Effector memory CD4-positive, alpha-beta T cell (primary cell): Measurements from ENCODE around the gene ERC1.

Source experiments
- DNase-seq, 3 donors: peaks; one replicate each; pipeline ENCODE4 v3.0.0-alpha.2; 2020
- H3K27ac ChIP-seq: 2 replicates; pipeline ENCODE4 v1.7.0; 2013; ENCODE audit warnings: mild to moderate bottlenecking, low read length, moderate library complexity; ENCODE audit not compliant: insufficient read depth, poor library complexity, severe bottlenecking
- H3K27me3 ChIP-seq: replicated peaks from 2 replicates; pipeline ENCODE4 v1.7.0; 2013; ENCODE audit warnings: mild to moderate bottlenecking, low read length; ENCODE audit not compliant: insufficient read depth, control insufficient read depth, poor library complexity, severe bottlenecking
- H3K36me3 ChIP-seq: 2 replicates; pipeline ENCODE4 v1.7.0; 2013; ENCODE audit warnings: mild to moderate bottlenecking, low read length, moderate library complexity; ENCODE audit not compliant: control insufficient read depth, insufficient read depth
- H3K4me1 ChIP-seq: 2 replicates; pipeline ENCODE4 v1.7.0; 2013; ENCODE audit warnings: low read length, mild to moderate bottlenecking; ENCODE audit not compliant: control insufficient read depth, insufficient read depth, poor library complexity, severe bottlenecking
- H3K4me3 ChIP-seq: 2 replicates; pipeline ENCODE4 v1.7.0; 2013; ENCODE audit warnings: low read length, low read depth, mild to moderate bottlenecking; ENCODE audit not compliant: insufficient read depth, poor library complexity, severe bottlenecking
- H3K9me3 ChIP-seq: 2 replicates; pipeline ENCODE4 v1.7.0; 2013; ENCODE audit warnings: mild to moderate bottlenecking, low read length, moderate library complexity; ENCODE audit not compliant: control insufficient read depth

ERC1 gene

GRCh38 chr12:1107669-1108068, 116.6 kb downstream of the ERC1 start:
- H3K4me1 ChIP-seq, result no peaks in the 10 kb centered on the region
- H3K36me3 ChIP-seq, result peaks cover 4% of the 10 kb centered on the region
- no peak overlapping the region for H3K27ac ChIP-seq
- no peak for DNase-seq
- no peaks in the 10 kb centered on the region for H3K27me3 ChIP-seq
- H3K4me3 ChIP-seq, result no peak overlapping the region
- H3K9me3 ChIP-seq, result no peaks in the 10 kb centered on the region

DNA sequence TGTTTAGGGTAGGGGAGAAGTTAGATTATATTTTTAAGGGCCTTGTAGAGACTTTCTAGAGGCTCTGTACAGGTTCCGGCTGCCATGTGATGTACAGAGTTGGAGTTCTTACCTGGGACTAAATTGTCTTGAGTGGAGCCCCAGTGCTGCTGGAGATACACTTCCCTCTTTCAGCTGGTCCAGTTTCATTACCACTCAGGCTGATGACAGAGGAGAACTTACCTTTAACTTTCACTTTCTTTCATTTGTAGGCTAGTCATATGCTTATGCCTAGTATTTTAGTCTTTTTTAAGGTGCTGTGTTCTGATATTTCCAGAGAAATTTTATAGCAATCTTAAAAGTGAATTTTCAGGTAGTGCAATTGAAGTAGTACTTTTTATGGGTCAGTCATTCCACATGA, 117.3 kb downstream of the ERC1 start:
- Histone ChIP-seq H3K9me3 (no peaks in the 10 kb centered on the region), H3K36me3 (peaks cover 4% of the 10 kb centered on the region), H3K27me3 (no peaks in the 10 kb centered on the region), H3K4me3 (no peak overlapping the region), H3K27ac (no peak overlapping the region), H3K4me1 (no peaks in the 10 kb centered on the region)
- DNase-seq, result no peak

DNA sequence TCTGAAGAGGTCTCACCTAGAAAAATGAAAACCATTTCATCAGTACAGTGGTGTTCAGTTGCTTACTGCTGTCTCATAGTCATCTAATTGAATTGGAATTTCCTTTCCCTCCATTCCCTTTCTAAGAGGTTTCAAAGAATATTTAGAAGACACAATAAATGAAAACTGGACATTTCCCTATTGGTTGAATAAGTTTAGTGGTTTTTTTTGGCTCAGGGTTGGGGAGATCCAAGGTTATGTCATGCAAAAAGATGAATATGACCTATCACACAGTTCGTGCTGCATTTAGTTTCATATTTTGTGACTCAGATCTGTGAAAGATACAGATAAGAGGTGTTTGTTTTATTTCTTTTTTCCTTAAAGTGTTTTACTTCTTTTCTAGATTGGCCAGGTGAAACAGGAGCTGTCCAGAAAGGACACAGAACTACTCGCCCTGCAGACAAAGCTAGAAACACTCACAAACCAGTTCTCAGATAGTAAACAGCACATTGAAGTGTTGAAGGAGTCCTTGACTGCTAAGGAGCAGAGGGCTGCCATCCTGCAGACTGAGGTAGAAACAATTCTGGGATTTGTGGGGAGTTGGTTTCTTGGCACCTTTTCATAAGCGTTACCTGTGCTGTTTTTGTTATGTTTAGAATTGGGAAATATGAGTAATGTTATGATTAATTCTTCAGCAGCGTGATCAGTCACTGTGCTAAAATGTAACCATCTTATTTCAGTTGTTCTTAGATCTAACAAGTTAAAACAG, 124.6 kb downstream of the ERC1 start:
- DNase-seq, result no peak
- Histone ChIP-seq H3K36me3 (peaks cover 4% of the 10 kb centered on the region), H3K4me3 (no peak overlapping the region), H3K27ac (no peak overlapping the region), H3K27me3 (no peaks in the 10 kb centered on the region), H3K4me1 (no peaks in the 10 kb centered on the region), H3K9me3 (no peaks in the 10 kb centered on the region)

DNA sequence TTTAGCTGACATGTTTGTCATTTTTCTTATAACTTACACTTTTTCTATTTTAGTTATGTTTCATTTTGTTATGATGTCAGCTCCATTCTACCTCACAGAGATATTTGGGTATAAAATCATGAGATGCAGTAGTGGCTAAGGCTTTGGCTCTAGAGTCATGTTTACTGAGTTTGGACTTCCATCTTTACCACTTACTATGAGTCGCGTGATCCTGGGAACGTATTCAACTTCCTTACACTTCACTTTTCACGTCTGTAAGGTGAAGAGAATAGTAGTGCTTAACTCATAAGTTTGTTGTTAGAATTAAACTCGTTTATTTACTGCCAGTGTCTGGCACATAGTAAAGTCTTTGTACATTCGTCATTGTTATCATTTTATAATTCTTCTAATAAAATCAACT, 126.3 kb downstream of the ERC1 start:
- H3K27ac ChIP-seq, result no peak overlapping the region
- no peak for DNase-seq
- peaks cover 2% of the 10 kb centered on the region for H3K36me3 ChIP-seq
- H3K4me1 ChIP-seq, result peaks cover under 1% of the 10 kb centered on the region
- H3K4me3 ChIP-seq, result no peak overlapping the region
- no peaks in the 10 kb centered on the region for H3K27me3 ChIP-seq
- no peaks in the 10 kb centered on the region for H3K9me3 ChIP-seq

- Histone ChIP-seq H3K27ac (no peak overlapping the region), H3K4me1 (peaks cover 7% of the 10 kb centered on the region), H3K4me3 (no peak overlapping the region), H3K9me3 (no peaks in the 10 kb centered on the region), H3K36me3 (no peaks in the 10 kb centered on the region), H3K27me3 (no peaks in the 10 kb centered on the region)
- peak; percentile 34 to 57 (median 44) for DNase-seq
Observed at GRCh38 chr12:1117970-1118563, 127.0 kb downstream of the ERC1 start.

DNA sequence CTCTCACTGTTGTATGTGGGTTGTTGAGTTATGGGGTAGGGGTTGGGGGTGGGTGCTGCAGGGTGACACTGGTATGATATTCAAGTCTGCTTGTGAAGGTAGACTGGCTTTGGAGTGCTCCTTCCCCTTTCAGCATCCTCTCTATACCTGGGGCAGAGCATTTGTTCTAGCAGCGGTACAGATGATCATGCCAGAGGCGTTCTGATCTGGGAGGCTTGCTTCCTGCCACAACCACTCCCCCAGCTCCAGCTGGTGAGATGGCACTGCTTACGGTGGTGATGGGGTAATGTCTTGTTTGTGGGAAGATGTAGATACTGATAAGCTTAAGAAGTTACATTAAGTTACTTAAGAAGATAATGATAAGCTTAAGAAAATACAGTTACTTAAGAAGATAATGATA, 131.8 kb downstream of the ERC1 start:
- H3K36me3 ChIP-seq, result no peaks in the 10 kb centered on the region
- H3K4me3 ChIP-seq, result no peak overlapping the region
- no peaks in the 10 kb centered on the region for H3K27me3 ChIP-seq
- peaks cover 9% of the 10 kb centered on the region for H3K4me1 ChIP-seq
- no peak overlapping the region for H3K27ac ChIP-seq
- peak; percentile 21 to 55 (median 25) for DNase-seq
- H3K9me3 ChIP-seq, result no peaks in the 10 kb centered on the region

GRCh38 chr12:1126091-1126490, 135.1 kb downstream of the ERC1 start:
- no peak for DNase-seq
- Histone ChIP-seq H3K4me1 (peaks cover 9% of the 10 kb centered on the region), H3K27me3 (no peaks in the 10 kb centered on the region), H3K36me3 (no peaks in the 10 kb centered on the region), H3K27ac (no peak overlapping the region), H3K4me3 (no peak overlapping the region), H3K9me3 (no peaks in the 10 kb centered on the region)

DNA sequence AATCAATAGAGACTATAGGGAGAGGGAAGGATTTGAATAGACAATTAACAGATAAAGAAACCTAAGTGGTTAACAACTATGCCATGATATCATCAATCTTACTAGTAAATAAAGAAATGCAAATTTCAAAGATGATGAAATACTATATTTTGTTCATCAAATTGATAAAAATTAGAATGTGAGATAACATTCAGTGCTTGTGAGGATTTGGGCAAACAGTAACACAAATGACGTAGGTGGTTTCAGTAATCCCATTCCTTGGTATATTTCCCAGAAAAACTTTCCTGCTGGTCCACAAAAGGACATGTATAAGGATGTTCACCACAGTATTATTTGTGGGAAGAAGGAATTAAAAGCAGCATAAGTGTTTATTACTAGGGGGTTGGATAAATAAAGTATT, 136.0 kb downstream of the ERC1 start:
- H3K36me3 ChIP-seq, result no peaks in the 10 kb centered on the region
- H3K4me3 ChIP-seq, result no peak overlapping the region
- H3K27me3 ChIP-seq, result no peaks in the 10 kb centered on the region
- DNase-seq, result no peak
- peaks cover 11% of the 10 kb centered on the region for H3K4me1 ChIP-seq
- H3K27ac ChIP-seq, result no peak overlapping the region
- H3K9me3 ChIP-seq, result no peaks in the 10 kb centered on the region

DNA sequence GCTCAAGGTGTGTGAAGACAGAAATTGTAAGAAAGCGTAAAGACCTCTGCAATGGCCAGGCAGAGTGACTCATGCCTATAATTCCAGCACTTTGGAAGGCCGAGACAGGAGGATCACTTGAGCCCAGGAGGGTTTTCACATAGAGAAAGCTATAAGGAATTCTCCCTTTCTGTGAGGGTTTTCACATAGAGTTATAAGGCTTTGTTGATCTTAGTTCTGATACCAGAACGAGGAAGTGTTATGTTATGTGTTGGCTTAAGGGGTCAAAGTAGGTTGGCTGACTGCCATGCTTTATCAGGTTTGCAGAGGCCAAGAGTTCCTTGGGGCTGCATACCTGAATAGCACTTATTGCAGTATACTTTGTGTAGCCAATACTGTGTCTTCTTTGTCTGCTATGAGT, 139.1 kb downstream of the ERC1 start:
- H3K4me3 ChIP-seq, result no peak overlapping the region
- no peak overlapping the region for H3K27ac ChIP-seq
- H3K27me3 ChIP-seq, result no peaks in the 10 kb centered on the region
- H3K36me3 ChIP-seq, result no peaks in the 10 kb centered on the region
- H3K9me3 ChIP-seq, result no peaks in the 10 kb centered on the region
- peaks cover 4% of the 10 kb centered on the region for H3K4me1 ChIP-seq
- no peak for DNase-seq

GRCh38 chr12:1130571-1130970, 139.5 kb downstream of the ERC1 start:
- no peak overlapping the region for H3K4me3 ChIP-seq
- peaks cover 4% of the 10 kb centered on the region for H3K4me1 ChIP-seq
- no peaks in the 10 kb centered on the region for H3K27me3 ChIP-seq
- H3K27ac ChIP-seq, result no peak overlapping the region
- H3K9me3 ChIP-seq, result no peaks in the 10 kb centered on the region
- no peak for DNase-seq
- no peaks in the 10 kb centered on the region for H3K36me3 ChIP-seq
